Measurements from ENCODE around the gene AP5S1. TPM values are rescaled to one million over a fixed set of nuclear protein-coding genes. Genes with fewer than 3 reads are reported as not detected.

Gene AP5S1
- total and polyA plus RNA-seq, 9 of the 15 experiments (the other 6 are each of a cell fraction or from before 2014, with no cell fraction given): 2.6 to 8.8 (median 4.4) TPM

- no peak for TF ChIP-seq USF1 (CRISPR knock-in tag; IDR thresholded peaks at IDR 0.05)
- TF ChIP-seq POU5F1 (IDR thresholded peaks at IDR 0.05; ENCODE audit: borderline replicate concordance, low read depth, low read length, partially characterized antibody): no peak
- TF ChIP-seq E2F4 (CRISPR knock-in tag; IDR thresholded peaks at IDR 0.05; ENCODE audit: low read depth): no peak
- no peak for TF ChIP-seq EWSR1 (IDR thresholded peaks at IDR 0.05; ENCODE audit: borderline replicate concordance, low read depth, partially characterized antibody)
Measured at GRCh38 chr20:3876000-3876399, 55.7 kb downstream of the AP5S1 start (continued).

DNA sequence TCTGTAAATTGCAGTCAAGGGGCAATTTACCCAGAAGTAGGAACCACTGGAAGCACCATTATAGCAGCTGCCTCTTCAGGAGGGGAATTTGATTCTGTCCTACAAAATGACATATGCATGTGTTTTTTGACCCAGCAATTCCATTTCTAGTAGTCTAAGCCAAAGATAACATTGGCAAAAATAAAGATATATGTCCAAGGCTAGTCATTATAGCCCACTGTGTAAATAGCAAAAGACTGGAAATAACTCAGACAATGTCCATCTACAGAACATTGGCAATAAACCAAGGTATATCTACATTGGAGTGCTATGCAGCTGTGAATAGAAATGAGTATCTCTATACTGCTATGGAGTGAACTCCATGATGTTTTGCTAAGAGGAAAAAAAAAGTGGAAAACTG lies 56.3 kb downstream of the AP5S1 start:
- H3K27me3 ChIP-seq (ENCODE audit: control insufficient read depth in 2 of 2, insufficient read depth in 2 of 2, low read length in 2 of 2): no peaks in the 10 kb centered on the region
- FAIRE-seq (no peak), ATAC-seq (no peak), DNase-seq (ENCODE audit: extremely low read depth in 1 of 4, low spot score in 3 of 4) (no peak)
- H3K36me3 ChIP-seq (ENCODE audit: control insufficient read depth, insufficient read depth, low read length): peaks cover 9% of the 10 kb centered on the region; the same call in 1 of the 3 replicates
- H4K20me1 ChIP-seq (replicated peaks; ENCODE audit: control insufficient read depth, insufficient read depth, low read length): no peaks in the 10 kb centered on the region
- H3K4me2 ChIP-seq (ENCODE audit: insufficient read depth, low read length): no peak overlapping the region
- in situ Hi-C loops (cut with MboI): no loop called here
- H2AFZ ChIP-seq (ENCODE audit: low read depth, low read length): no peak overlapping the region
- no peaks in the 10 kb centered on the region; a peak in 2 of 5 replicates for H3K4me1 ChIP-seq (replicated peaks in 1 of 2; ENCODE audit: control insufficient read depth in 2 of 2, insufficient read depth in 2 of 2, low read length in 2 of 2)
- H3K27ac ChIP-seq (ENCODE audit: extremely low read depth, low read depth, low read length): no peak overlapping the region
- no peaks in the 10 kb centered on the region for H3K9me1 ChIP-seq (ENCODE audit: control insufficient read depth, insufficient read depth, low read length)
- no peak overlapping the region for H3K4me3 ChIP-seq
- no peaks in the 10 kb centered on the region for H3K9me3 ChIP-seq (replicated peaks; ENCODE audit: control insufficient read depth, insufficient read depth, low read depth, low read length)
- BruUV-seq (replicated peaks): no TSS peak
- H3K9ac ChIP-seq (ENCODE audit: insufficient read depth in 1 of 2, low read depth in 2 of 2, low read length in 2 of 2): no peak overlapping the region
- intact Hi-C loops (cut with micrococcal nuclease): no loop called here
- no peaks in the 10 kb centered on the region for H3K79me2 ChIP-seq (ENCODE audit: control insufficient read depth, insufficient read depth, low read length)
- CTCF ChIA-PET (ENCODE audit: low intra/inter-chr PET ratio): interaction anchor here (0.6 kb wide), 1 partner anchor 158 kb away, joined by 4 read pairs; no protein-coding TSS in a partner anchor
- POLR2A ChIA-PET: interaction anchor here (1.5 kb wide), 1 partner anchor 9 kb away, joined by 4 read pairs; no protein-coding TSS in a partner anchor
- no peak for TF ChIP-seq STAT5B (CRISPR knock-in tag; IDR thresholded peaks at IDR 0.05)
- TF ChIP-seq KDM1A (IDR thresholded peaks at IDR 0.05): no peak
- TF ChIP-seq SETDB1 (IDR thresholded peaks at IDR 0.05; ENCODE audit: low read length): no peak
- TF ChIP-seq THRB (CRISPR knock-in tag; conservative IDR thresholded peaks at IDR 0.05): no peak
- no peak for TF ChIP-seq ZNF75A (CRISPR knock-in tag; IDR thresholded peaks at IDR 0.05)
- no peak for TF ChIP-seq KAT7 (CRISPR knock-in tag; IDR thresholded peaks at IDR 0.05; ENCODE audit: borderline replicate concordance)
- no peak for TF ChIP-seq ILK (tag; IDR thresholded peaks at IDR 0.05; ENCODE audit: borderline replicate concordance, low read depth)
- TF ChIP-seq ZNF324 (CRISPR knock-in tag; IDR thresholded peaks at IDR 0.05): no peak
- TF ChIP-seq ZKSCAN8 (CRISPR knock-in tag; IDR thresholded peaks at IDR 0.05): no peak
- no peak for TF ChIP-seq ATF7 (IDR thresholded peaks at IDR 0.05)
- no peak for TF ChIP-seq ZNF764 (CRISPR knock-in tag; IDR thresholded peaks at IDR 0.05; ENCODE audit: low read depth)
- no peak for TF ChIP-seq NCOR1 (IDR thresholded peaks at IDR 0.05)
- TF ChIP-seq, protein P1, sequence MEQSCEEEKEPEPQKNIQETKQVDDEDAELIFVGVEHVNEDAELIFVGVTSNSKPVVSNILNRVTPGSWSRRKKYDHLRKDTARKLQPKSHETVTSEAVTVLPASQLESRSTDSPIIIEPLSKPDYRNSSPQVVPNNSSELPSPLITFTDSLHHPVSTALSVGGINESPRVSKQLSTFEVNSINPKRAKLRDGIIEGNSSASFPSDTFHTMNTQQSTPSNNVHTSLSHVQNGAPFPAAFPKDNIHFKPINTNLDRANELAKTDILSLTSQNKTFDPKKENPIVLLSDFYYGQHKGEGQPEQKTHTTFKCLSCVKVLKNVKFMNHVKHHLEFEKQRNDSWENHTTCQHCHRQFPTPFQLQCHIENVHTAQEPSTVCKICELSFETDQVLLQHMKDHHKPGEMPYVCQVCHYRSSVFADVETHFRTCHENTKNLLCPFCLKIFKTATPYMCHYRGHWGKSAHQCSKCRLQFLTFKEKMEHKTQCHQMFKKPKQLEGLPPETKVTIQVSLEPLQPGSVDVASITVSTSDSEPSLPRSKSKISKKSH (CRISPR knock-in tag; IDR thresholded peaks at IDR 0.05): no peak

Data from K562 (cell line).